Caco-2 (cell line): ENCODE results near the gene CR2. TPM values are rescaled to one million over a fixed set of nuclear protein-coding genes. Genes with fewer than 3 reads are reported as not detected.

Source experiments
- BruUV-seq: library from RNA; stranded (reverse); fragments of 400-500 nt; replicated peaks from 2 replicates; lab custom pipeline; 2021; lab: Mats Ljungman, UMichigan
- CTCF ChIA-PET: fragments of 300-600 bp; sonication (Branson Sonifier 250); formaldehyde crosslinking; loops from one replicate; lab custom pipeline; 2022; ENCODE audit warnings: antibody characterized with exemption; lab: Charles Lee
- POLR2A ChIA-PET: fragments of 300-600 bp; sonication (Branson Sonifier 250); formaldehyde crosslinking; loops from one replicate; lab custom pipeline; 2022; ENCODE audit warnings: antibody characterized with exemption; lab: Charles Lee
- DNase-seq, 2 experiments: peaks; one replicate each; pipeline versions ENCODE4 v3.0.0 to v3.0.0-alpha.2; 2020 to 2022
- H3K27me3 ChIP-seq: replicated peaks from 2 replicates; pipeline ENCODE4 v1.6.0; 2011; ENCODE audit warnings: low read length; ENCODE audit not compliant: control insufficient read depth, insufficient read depth
- H3K36me3 ChIP-seq: 2 replicates; pipeline ENCODE4 v1.5.1; 2011; ENCODE audit warnings: low read length; ENCODE audit not compliant: control insufficient read depth, insufficient read depth
- H3K4me1 ChIP-seq: fragments of 250-450 bp; sonication (Bioruptor Pico); 2 replicates; pipeline ENCODE4 v1.5.1; 2020; ENCODE audit warnings: mild to moderate bottlenecking
- H3K4me3 ChIP-seq: 2 replicates; pipeline ENCODE4 v1.5.1; 2011; ENCODE audit warnings: low read depth, mild to moderate bottlenecking, control low read depth, low read length
- H3K9me3 ChIP-seq: fragments of 250-450 bp; sonication (Bioruptor Pico); 2 replicates; pipeline ENCODE4 v1.5.1; 2020; ENCODE audit warnings: mild to moderate bottlenecking, moderate library complexity
- H3K27ac Mint-ChIP-seq: one replicate; pipeline ENCODE4 v1.8.0; 2022; ENCODE audit warnings: mixed read lengths; ENCODE audit not compliant: unreplicated experiment
- H3K27me3 Mint-ChIP-seq: one replicate; pipeline ENCODE4 v1.8.0; 2022; ENCODE audit warnings: mixed read lengths; ENCODE audit not compliant: insufficient read depth, unreplicated experiment
- H3K36me3 Mint-ChIP-seq: one replicate; pipeline ENCODE4 v1.8.0; 2022; ENCODE audit warnings: mild to moderate bottlenecking, mixed read lengths; ENCODE audit not compliant: insufficient read depth, unreplicated experiment
- H3K4me1 Mint-ChIP-seq: one replicate; pipeline ENCODE4 v1.8.0; 2022; ENCODE audit warnings: low read depth, mixed read lengths; ENCODE audit not compliant: unreplicated experiment
- H3K4me3 Mint-ChIP-seq: one replicate; pipeline ENCODE4 v1.8.0; 2022; ENCODE audit warnings: mild to moderate bottlenecking, moderate library complexity, mixed read lengths; ENCODE audit not compliant: unreplicated experiment
- H3K9me3 Mint-ChIP-seq: one replicate; pipeline ENCODE4 v1.8.0; 2022; ENCODE audit warnings: mixed read lengths; ENCODE audit not compliant: unreplicated experiment
- CTCF ChIP-seq, 2 experiments: fragments of 200-600 bp in 1 of 2; IDR thresholded peaks; 1 replicate in 1 of 2; 2 replicates in 1 of 2; pipeline versions ENCODE4 v1.5.1 to v1.8.0; 2011 to 2022; ENCODE audit warnings: antibody characterized with exemption in 1 of 2, control low read depth in 1 of 2, inconsistent platforms in 1 of 2, low read depth in 1 of 2, low read length in 1 of 2, mild to moderate bottlenecking in 1 of 2, moderate library complexity in 1 of 2; ENCODE audit not compliant: insufficient read depth in 1 of 2, severe bottlenecking in 1 of 2, unreplicated experiment in 1 of 2
- intact Hi-C: fragments of 100-400 bp; cut with micrococcal nuclease; formaldehyde crosslinking; loops from one replicate; pipeline ENCODE4 v1.10.0; 2022; ENCODE audit not compliant: unreplicated experiment
- total RNA-seq: library from RNA; stranded (reverse); gene quantifications from 2 replicates; pipeline ENCODE4 v1.2.3, GENCODE V29; 2022

Gene CR2
- total RNA-seq, 1 experiment from 2014 or later: 0.34 TPM

GRCh38 chr1:207420109-207420508 lies 34.0 kb upstream of the CR2 start:
- intact Hi-C loops: loop anchor here (5.0 kb wide), 1 partner anchor 77 kb away; the partner anchor contains the start of gene CR1
- peaks cover 10% of the 10 kb centered on the region for H3K9me3 Mint-ChIP-seq
- ChIA-PET CTCF (no interaction called here), POLR2A (no interaction called here)
- H3K4me3 Mint-ChIP-seq: no peak overlapping the region
- H3K27me3 Mint-ChIP-seq: peaks cover 7% of the 10 kb centered on the region
- no peaks in the 10 kb centered on the region for H3K36me3 Mint-ChIP-seq
- Histone ChIP-seq H3K4me1 (peaks cover 5% of the 10 kb centered on the region; the same call in 1 of the 2 replicates), H3K4me3 (no peak overlapping the region), H3K9me3 (peaks cover 2% of the 10 kb centered on the region; the same call in 1 of the 2 replicates), H3K27me3 (no peaks in the 10 kb centered on the region; the same call in 1 of the 2 replicates), H3K36me3 (no peaks in the 10 kb centered on the region)
- TF ChIP-seq CTCF (IDR thresholded peaks at IDR 0.05; ENCODE audit: insufficient read depth in 1 of 2, low read depth in 1 of 2, low read length in 1 of 2, severe bottlenecking in 1 of 2, unreplicated experiment in 1 of 2): no peak
- no peak for DNase-seq
- no TSS peak for BruUV-seq
- no peak overlapping the region for H3K27ac Mint-ChIP-seq
- H3K4me1 Mint-ChIP-seq: no peaks in the 10 kb centered on the region

- Histone ChIP-seq H3K27me3 (no peaks in the 10 kb centered on the region; the same call in 1 of the 2 replicates), H3K4me3 (no peak overlapping the region), H3K9me3 (peaks cover 2% of the 10 kb centered on the region; the same call in 1 of the 2 replicates), H3K36me3 (no peaks in the 10 kb centered on the region), H3K4me1 (peaks cover 5% of the 10 kb centered on the region; the same call in 1 of the 2 replicates)
- Mint-ChIP-seq H3K27ac (no peak overlapping the region), H3K36me3 (no peaks in the 10 kb centered on the region), H3K27me3 (peaks cover 7% of the 10 kb centered on the region), H3K9me3 (peaks cover 10% of the 10 kb centered on the region), H3K4me3 (no peak overlapping the region), H3K4me1 (no peaks in the 10 kb centered on the region)
- no peak for TF ChIP-seq CTCF (IDR thresholded peaks at IDR 0.05; ENCODE audit: insufficient read depth in 1 of 2, low read depth in 1 of 2, low read length in 1 of 2, severe bottlenecking in 1 of 2, unreplicated experiment in 1 of 2)
- ChIA-PET POLR2A (no interaction called here), CTCF (no interaction called here)
- no peak for DNase-seq
- intact Hi-C loops: loop anchor here (5.0 kb wide), 1 partner anchor 76 kb away; the partner anchor contains the start of gene CR1
- BruUV-seq: no TSS peak
Observed at GRCh38 chr1:207421078-207421477, 33.0 kb upstream of the CR2 start.

GRCh38 chr1:207423560-207424292 lies 30.4 kb upstream of the CR2 start:
- H3K4me3 ChIP-seq: peak overlapping the region; percentile 23
- H3K4me1 ChIP-seq: peaks cover 5% of the 10 kb centered on the region; the same call in 1 of the 2 replicates
- Mint-ChIP-seq H3K36me3 (no peaks in the 10 kb centered on the region), H3K27ac (no peak overlapping the region), H3K27me3 (peaks cover 14% of the 10 kb centered on the region), H3K4me3 (peak overlapping the region; percentile 52), H3K4me1 (no peaks in the 10 kb centered on the region), H3K9me3 (peaks cover 21% of the 10 kb centered on the region)
- H3K27me3 ChIP-seq: no peaks in the 10 kb centered on the region; the same call in 1 of the 2 replicates
- H3K9me3 ChIP-seq: peaks cover 5% of the 10 kb centered on the region
- H3K36me3 ChIP-seq: no peaks in the 10 kb centered on the region
- ChIA-PET POLR2A (no interaction called here), CTCF (no interaction called here)
- intact Hi-C loops: loop anchor here (5.0 kb wide), 1 partner anchor 74 kb away; the partner anchor contains the start of gene CR1
- peak in 1 of 2 experiments; percentile 10 for DNase-seq
- peak in 1 of 2 experiments; percentile 11 for TF ChIP-seq CTCF (IDR thresholded peaks at IDR 0.05; ENCODE audit: insufficient read depth in 1 of 2, low read depth in 1 of 2, low read length in 1 of 2, severe bottlenecking in 1 of 2, unreplicated experiment in 1 of 2)
- BruUV-seq: no TSS peak
